ENCODE results near the gene KIAA0319L. TPM values are rescaled to one million over a fixed set of nuclear protein-coding genes. Genes with fewer than 3 reads are reported as not detected.

Gene KIAA0319L
- total RNA-seq, 4 donors from 2014 or later = 91.7 to 112 (median 97.6) TPM

GRCh38 chr1:35499231-35499630 is 58.0 kb downstream of the KIAA0319L start:
- no peak for DNase-seq
- in situ Hi-C loops (cut with MboI; ENCODE audit: low pct_ligation_motif_present in 1 of 4, low pct_unique_long_range_greater_than_20kb in 1 of 4, low sequenced_read_pairs in 3 of 4) = no loop called here
- 81 to 82% methylated on average over 4 of the region's 4 CpGs for WGBS, 2 donors (ENCODE audit: low coverage in 1 of 2)
- Histone ChIP-seq H3K36me3 (no peaks in the 10 kb centered on the region), H3K27me3 (no peaks in the 10 kb centered on the region), H3K27ac (no peak overlapping the region), H3K9me3 (no peaks in the 10 kb centered on the region), H3K4me1 (peaks cover 0 to 7% (median 2%) of the 10 kb centered on the region in 4 donors), H3K4me3 (no peak overlapping the region)
- intact Hi-C loops (cut with DNase I; ENCODE audit: low total_unique reads) = no loop called here
- no peak for TF ChIP-seq POLR2A (IDR thresholded peaks at IDR 0.05)
- no peak for TF ChIP-seq CTCF (IDR thresholded peaks at IDR 0.05)
- no peak for TF ChIP-seq EP300 (IDR thresholded peaks at IDR 0.05; ENCODE audit: low read depth)
- TF ChIP-seq POLR2AphosphoS5 (IDR thresholded peaks at IDR 0.05) = no peak

- H3K4me1 ChIP-seq = peaks cover 0 to 7% (median 2%) of the 10 kb centered on the region in 4 donors
- 32 to 40% methylated on average over 2 of the region's 2 CpGs for WGBS, 2 donors (ENCODE audit: low coverage in 1 of 2)
- in situ Hi-C loops (cut with MboI; ENCODE audit: low pct_ligation_motif_present in 1 of 4, low pct_unique_long_range_greater_than_20kb in 1 of 4, low sequenced_read_pairs in 3 of 4) (no loop called here), intact Hi-C loops (cut with DNase I; ENCODE audit: low total_unique reads) (no loop called here)
- TF ChIP-seq POLR2A (IDR thresholded peaks at IDR 0.05) (no peak), POLR2AphosphoS5 (IDR thresholded peaks at IDR 0.05) (no peak), CTCF (IDR thresholded peaks at IDR 0.05) (no peak), EP300 (IDR thresholded peaks at IDR 0.05; ENCODE audit: low read depth) (no peak)
- H3K36me3 ChIP-seq = no peaks in the 10 kb centered on the region
- no peak overlapping the region for H3K27ac ChIP-seq
- peaks cover 0 to 3% of the 10 kb centered on the region in 2 donors for H3K9me3 ChIP-seq
- DNase-seq = no peak
- no peak overlapping the region for H3K4me3 ChIP-seq
- H3K27me3 ChIP-seq = no peaks in the 10 kb centered on the region
Observed at GRCh38 chr1:35497571-35497970, 59.6 kb downstream of the KIAA0319L start.

- H3K4me3 ChIP-seq = no peak overlapping the region
- H3K27ac ChIP-seq = no peak overlapping the region
- H3K27me3 ChIP-seq = no peaks in the 10 kb centered on the region
- H3K36me3 ChIP-seq = peaks cover 0 to 7% (median 0%) of the 10 kb centered on the region in 4 donors
- in situ Hi-C loops (cut with MboI; ENCODE audit: low pct_ligation_motif_present in 1 of 4, low pct_unique_long_range_greater_than_20kb in 1 of 4, low sequenced_read_pairs in 3 of 4) = no loop called here
- intact Hi-C loops (cut with DNase I; ENCODE audit: low total_unique reads) = no loop called here
- 89 to 92% methylated on average over 1 of the region's 1 CpG for WGBS, 2 donors (ENCODE audit: low coverage in 1 of 2)
- peaks cover 0 to 21% (median 2%) of the 10 kb centered on the region in 4 donors for H3K4me1 ChIP-seq
- peaks cover 0 to 7% of the 10 kb centered on the region in 2 donors for H3K9me3 ChIP-seq
- no peak for DNase-seq
- no peak for TF ChIP-seq POLR2AphosphoS5 (IDR thresholded peaks at IDR 0.05)
- no peak for TF ChIP-seq EP300 (IDR thresholded peaks at IDR 0.05; ENCODE audit: low read depth)
Observed at GRCh38 chr1:35490250-35490649, 67.0 kb downstream of the KIAA0319L start.

- peaks cover 0 to 7% (median 0%) of the 10 kb centered on the region in 4 donors for H3K36me3 ChIP-seq
- intact Hi-C loops (cut with DNase I; ENCODE audit: low total_unique reads) = no loop called here
- H3K4me1 ChIP-seq = peaks cover 0 to 21% (median 2%) of the 10 kb centered on the region in 4 donors
- no peaks in the 10 kb centered on the region for H3K27me3 ChIP-seq
- H3K27ac ChIP-seq = no peak overlapping the region
- H3K9me3 ChIP-seq = peaks cover 0 to 7% of the 10 kb centered on the region in 2 donors
- DNase-seq = no peak
- WGBS, 2 donors (ENCODE audit: low coverage in 1 of 2) = 28 to 48% methylated on average over 2 of the region's 2 CpGs
- TF ChIP-seq CTCF (IDR thresholded peaks at IDR 0.05) (no peak), POLR2AphosphoS5 (IDR thresholded peaks at IDR 0.05) (no peak), EP300 (IDR thresholded peaks at IDR 0.05; ENCODE audit: low read depth) (no peak)
- in situ Hi-C loops (cut with MboI; ENCODE audit: low pct_ligation_motif_present in 1 of 4, low pct_unique_long_range_greater_than_20kb in 1 of 4, low sequenced_read_pairs in 3 of 4) = no loop called here
- no peak overlapping the region for H3K4me3 ChIP-seq
Observed at GRCh38 chr1:35488336-35488735, 68.9 kb downstream of the KIAA0319L start.

DNA sequence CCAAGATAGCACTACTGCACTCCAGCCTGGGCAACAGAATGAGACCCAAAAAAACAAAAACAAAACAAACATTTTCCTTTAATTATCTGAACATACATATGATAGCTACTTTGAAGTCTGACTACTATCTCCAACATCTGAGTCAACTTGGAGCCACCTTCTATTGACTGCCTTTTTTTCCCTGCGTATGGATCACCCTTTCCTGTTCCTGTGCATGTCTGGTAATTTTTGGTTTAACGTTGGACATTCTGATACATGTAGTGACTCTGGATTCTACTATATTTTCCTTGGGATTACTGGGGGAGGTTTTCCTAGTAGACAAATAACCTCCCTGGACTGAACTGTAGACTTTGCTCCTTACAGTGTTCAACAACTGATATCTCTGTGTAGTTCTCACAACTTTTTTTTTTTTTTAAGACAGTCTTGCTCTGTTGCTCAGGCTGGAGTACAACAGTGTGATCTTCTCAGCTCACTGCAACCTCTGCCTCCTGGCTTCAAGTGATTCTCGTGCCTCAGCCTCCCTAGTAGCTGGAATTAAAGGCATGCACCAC is 70.3 kb downstream of the KIAA0319L start:
- TF ChIP-seq POLR2A (IDR thresholded peaks at IDR 0.05) = no peak
- no peak for TF ChIP-seq EP300 (IDR thresholded peaks at IDR 0.05; ENCODE audit: low read depth)
- TF ChIP-seq POLR2AphosphoS5 (IDR thresholded peaks at IDR 0.05) = no peak
- no peak for TF ChIP-seq CTCF (IDR thresholded peaks at IDR 0.05)

More for the DNA sequence above, 70.3 kb downstream of the KIAA0319L start:
- intact Hi-C loops (cut with DNase I; ENCODE audit: low total_unique reads) = no loop called here
- H3K27ac ChIP-seq = no peak overlapping the region
- peaks cover 0 to 21% (median 2%) of the 10 kb centered on the region in 4 donors for H3K4me1 ChIP-seq
- WGBS, 2 donors (ENCODE audit: low coverage in 1 of 2) = 92 to 96% methylated on average over 3 of the region's 3 CpGs
- H3K9me3 ChIP-seq = peaks cover 0 to 5% of the 10 kb centered on the region in 2 donors
- H3K4me3 ChIP-seq = no peak overlapping the region
- H3K36me3 ChIP-seq = peaks cover 0 to 7% (median 0%) of the 10 kb centered on the region in 4 donors
- DNase-seq = no peak
- H3K27me3 ChIP-seq = no peaks in the 10 kb centered on the region
- in situ Hi-C loops (cut with MboI; ENCODE audit: low pct_ligation_motif_present in 1 of 4, low pct_unique_long_range_greater_than_20kb in 1 of 4, low sequenced_read_pairs in 3 of 4) = no loop called here

Measured in transverse colon (tissue), 4 donors.